NCI-H524 (cell line): ENCODE results near the gene CPSF3.
A peak's percentile ranks its signal among the peaks of the same experiment; 100 is the strongest.

Source experiments
- DNase-seq, 2 experiments: peaks; one replicate each; lab custom pipeline; 2025; lab: John Stamatoyannopoulos, UW

Gene CPSF3

DNA sequence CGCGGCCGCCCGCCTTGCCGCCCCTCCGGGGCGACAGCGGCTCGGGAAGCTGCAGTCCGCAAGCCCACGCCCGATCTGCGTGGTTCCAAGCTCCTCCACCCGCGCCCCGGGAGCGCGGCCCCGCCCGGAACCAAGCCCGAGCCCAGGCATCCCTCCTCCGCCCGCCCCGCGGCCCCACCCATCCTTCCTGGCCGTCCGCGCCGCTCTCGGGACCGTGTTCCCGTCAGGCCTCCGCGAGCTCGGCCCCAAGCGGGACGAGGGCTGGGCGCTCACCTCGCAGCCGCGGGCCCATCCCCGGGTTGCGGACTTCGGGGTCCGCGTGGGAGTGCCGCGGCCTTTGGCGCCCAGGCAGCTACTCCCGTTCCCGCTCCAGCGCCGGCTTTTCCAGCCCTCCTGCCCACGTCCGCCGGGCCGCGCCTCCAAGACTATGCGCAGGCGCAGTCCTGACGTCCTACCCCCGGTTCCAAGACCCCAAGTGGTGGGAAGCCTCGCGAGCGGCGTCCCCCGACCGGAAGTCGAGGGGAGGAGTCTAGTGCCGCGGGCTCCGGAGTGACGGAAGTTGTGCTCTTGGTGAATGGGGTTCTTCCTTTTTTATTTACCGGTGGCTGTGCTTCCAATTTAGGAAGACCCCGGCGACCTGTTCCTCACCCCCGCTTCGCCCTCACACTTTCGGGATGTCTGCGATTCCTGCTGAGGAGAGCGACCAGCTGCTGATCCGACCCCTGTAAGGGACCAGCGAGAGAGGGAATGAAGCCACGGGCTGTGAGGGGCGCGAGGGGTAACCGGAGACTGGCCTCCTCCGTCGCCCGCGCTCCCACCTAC, at the start of gene CPSF3, which contains the start of gene ITGB1BP1:
Gene CPSF3 (plus strand): TSS at position 555 of the 822 bp plus-strand sequence. CDS start 120 bp downstream, at position 675.
Gene ITGB1BP1 (minus strand): TSS at position 429 of the 822 bp plus-strand sequence. CDS start 4,831 bp downstream, outside the sequence.
- peak; percentile 98 to 99 for DNase-seq

DNA sequence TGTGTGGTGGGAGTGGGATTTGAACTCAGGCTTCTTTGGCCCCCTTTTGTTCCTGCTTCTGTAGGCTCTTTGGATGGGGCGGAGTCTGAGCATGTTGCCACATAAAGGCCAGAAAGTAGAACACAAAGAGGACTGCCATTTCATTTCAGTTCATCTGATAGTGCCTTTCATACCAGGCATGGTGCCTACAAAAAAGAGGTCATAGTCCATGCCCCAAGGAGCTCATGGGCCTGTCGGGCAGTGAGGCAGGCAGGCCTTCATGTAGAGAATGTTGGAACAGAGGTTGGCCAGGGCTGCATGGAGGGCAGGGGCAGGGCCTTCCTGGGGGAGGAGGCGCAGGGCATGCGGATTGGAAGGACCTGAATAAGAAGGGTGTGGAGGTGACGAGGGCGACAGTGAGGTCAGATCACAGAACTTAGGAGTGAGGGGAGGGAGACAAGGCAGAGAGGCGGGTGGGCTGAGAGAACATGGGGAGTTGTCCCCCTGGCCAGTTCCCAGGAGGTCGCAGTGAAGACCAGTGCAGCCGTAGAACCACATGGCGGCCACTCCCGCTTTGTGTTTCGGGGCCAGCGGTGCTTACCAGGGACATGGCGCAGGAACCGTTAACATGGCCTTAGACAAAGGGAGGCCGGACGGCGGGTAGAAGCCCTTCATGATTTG, 49.3 kb upstream of the CPSF3 start:
- DNase-seq = no peak

DNA sequence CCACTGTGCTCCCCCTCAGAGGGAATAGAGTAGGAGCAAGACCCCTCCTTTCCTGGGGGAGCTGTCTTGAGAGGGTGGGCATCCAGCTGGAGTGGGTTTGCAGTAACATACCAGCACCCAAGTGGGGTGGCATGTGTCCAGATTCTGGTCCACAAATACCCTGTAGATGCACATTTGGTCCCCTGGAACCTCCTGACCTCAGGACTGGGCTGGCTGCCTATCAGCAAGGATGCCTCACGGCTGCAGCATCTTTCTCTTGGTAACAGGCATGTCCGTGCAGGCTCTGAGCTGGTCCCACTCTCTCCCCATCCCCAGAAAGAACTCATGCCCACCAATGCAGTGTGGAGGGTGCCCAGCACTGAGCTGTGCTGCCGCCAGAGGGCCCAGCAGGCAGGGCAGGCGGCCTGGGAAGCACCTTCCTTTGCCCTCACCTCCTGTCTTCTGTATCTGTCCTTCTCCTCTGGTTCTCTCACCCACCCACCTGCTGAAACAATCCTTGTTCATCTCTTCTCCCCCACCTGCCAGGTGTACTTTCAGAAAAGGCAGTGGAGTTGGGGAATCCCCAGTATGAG, 47.5 kb upstream of the CPSF3 start:
- no peak for DNase-seq

DNA sequence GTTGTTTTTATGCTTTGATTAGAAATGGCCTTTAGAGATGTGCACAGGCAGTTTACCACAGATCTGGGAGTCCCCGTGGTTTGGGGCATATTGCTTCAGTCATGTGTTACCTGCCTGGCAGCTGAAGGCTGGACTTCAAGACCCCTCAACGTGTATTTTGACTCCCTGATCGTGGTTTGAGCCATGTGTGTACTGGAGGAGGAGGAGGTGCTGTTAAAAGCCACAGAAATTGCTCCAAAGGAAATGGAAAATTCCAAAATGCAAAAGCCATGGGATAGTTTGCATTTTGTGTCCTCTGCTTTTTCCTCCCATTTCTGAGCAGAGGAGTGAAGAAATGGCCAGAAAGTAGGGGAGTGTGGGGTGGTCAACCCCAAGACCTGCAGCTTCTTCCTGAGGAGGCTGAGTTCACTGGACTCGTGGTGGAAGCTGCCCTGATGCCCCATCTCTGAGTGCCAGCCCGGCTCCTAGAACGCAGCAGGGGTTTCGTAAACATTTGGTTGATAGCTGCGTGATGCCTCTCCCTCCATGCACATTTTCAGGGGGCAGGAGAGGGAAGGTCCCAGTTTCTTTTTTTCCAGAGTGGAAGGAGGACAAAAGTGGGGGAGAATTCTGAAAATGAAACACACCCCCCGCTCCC, 45.9 kb upstream of the CPSF3 start:
- DNase-seq = no peak

DNA sequence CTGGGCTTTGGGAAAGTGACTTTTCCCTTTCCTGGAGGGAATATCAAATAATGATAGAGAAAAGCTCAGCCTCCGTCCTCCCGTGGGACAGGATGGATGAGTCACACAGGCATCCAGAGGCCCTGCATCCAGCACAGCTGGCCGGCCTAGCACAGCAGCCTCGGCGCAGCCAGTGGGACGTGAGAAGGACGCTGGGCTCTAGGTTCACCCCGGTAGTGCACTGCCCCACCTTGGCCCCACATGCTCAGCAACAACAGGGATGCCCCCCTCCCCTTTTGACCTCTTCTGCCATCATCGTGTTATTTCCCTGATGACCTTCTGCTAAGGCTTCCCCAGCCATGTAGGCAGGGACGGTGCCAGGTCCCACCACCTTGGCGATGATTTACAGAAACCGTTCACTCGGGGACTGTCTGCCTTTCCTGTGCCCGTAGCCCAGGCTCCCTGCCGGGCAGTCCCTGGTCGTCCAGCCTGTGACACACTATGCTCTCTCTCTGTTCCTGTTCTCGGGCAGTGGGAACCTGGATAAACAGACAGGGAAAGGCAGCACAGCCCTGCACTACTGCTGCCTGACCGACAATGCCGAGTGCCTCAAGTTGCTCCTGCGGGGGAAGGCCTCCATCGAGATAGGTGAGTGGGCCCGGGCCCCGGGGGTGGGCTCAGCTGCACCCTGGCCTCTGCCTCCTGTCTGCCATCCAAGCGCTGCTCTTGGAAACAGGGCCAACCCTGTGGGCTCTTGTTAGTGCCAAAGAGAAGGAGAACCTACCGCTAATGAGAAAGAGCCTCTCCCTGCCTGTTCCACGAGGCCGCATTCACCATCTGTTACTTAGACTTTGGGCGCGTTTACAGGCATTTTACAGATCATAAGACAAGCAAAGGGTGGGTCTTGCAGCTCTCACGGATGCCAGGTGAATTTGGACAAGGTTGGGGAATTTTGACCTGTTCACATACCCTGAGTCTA, 44.7 kb upstream of the CPSF3 start:
- DNase-seq = peak; percentile 43 to 72

DNA sequence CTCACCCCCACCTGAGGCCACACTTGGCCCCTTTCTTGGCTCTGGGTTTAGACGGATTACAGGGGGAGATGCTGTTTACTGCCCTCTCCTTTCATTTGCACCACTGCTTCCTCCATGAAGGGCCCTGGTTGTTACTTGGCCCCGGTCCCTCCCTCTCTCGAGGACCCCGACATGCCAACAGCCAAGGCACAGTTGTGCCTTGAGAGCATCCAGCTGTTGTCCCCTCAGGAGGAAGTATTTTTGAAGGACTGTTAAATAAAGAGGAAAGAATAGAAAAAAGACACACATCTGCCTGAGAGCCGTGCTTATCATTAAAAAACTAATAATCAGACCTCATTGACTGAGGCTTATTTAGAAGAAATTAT, 44.1 kb upstream of the CPSF3 start:
- no peak for DNase-seq

DNA sequence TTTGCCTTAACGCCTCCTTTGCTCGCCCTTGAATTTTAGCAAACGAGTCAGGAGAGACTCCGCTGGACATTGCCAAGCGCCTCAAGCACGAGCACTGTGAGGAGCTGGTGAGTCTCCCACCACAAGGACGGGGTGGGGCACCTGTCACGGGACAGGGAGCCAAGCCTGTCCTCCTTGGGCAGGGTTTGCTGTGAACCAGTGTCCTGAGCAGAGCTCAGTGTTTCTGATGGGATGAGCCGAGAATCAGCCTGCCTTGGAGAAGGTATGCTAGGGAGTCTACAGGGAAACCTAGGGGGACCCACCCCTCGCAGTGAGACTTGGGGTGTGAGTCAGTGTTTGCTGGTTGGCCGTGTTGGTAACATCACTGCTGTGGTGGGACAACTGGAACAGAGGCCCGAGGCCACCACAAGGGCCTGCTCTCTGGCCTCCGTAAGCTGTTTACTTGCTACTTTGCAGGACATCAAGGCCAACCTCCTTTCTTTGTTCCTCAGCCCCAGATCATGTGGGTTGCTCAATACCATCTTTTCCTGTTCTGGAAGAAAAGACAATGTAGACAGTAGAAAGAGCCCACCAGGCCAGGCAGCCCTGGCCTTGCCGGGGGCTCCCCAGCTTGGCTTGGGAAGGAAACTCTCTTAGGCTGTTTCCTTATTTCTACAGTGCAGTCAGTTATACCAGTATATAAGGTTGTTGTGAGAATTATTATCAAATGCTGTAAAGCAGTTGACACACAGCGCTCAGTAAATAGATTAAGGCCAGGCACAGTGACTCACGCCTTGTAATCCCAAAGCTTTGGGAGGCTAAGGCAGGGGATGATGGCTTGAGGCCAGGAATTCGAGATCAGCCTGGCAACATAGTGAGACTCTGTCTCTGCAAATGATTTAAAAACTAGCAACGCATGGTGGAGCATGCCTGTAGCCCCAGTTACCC, 42.5 kb upstream of the CPSF3 start:
- no peak for DNase-seq

DNA sequence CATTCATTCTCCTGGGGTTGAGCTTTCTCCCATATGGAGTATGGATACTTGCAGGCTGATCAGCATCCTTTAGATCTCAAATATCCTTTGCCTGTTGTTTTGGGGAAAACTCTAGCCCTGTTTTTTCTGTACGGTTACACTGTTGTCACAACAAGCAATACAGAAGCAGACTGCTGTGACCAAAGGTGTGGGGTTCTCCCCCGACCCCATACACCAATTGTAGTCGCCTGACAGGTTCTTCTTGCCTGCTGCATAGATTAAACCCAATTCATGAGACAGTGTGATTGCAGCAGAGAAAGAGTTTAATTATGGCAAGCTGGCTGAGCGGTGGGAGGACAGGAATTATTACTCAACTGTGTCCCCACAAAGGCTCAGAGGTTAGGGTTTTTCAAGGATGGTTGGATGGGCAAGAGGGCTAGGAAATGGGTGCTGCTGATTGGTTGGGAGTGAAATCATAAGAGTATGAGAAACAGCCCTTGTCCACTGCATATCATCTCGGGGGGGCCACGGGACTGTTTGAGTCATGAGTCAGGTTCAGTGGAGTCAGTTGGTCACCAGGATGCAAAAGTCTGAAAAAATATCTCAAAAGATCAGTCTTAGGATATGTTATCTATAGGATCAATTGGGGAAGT, 40.7 kb upstream of the CPSF3 start:
- DNase-seq = no peak

DNA sequence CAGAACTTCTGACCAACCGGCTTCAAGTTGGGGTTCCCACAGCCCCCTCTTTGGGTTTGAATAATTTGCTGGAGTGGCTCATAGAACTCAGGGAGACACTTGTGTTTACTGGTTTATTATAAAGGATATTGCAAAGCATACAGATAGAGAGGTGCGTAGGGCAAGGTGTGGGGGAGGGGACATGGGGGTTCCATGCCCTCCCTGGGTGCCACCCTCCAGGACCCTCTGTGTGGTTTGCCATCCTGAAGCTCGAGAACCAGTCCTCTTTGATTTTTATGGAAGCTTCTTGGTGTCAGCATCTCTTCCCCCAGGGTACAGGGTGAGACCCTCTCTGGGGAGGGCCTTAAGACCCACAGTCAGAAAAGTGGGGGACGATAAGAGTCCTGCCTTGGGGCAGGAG, 38.9 kb upstream of the CPSF3 start:
- DNase-seq = no peak

DNA sequence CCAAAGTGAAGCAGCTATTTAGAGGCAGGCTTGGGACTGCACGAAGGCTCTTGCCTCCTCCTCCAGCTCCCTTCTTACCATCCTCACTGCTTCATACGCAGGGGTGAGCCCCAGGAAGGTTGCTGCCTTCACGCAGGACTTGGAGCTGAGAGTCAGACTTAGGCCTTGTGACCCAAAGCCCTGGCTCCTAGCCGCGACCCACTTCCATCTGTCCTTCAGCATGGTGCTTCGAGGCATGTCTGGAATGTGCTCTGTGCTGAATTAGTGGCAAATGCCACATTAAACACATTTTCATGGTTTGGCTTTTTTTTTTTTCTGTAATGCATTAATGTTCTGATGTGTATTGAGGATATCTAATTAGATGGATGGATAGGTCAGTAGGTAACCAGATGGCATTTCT, 37.6 kb upstream of the CPSF3 start:
- DNase-seq = no peak

DNA sequence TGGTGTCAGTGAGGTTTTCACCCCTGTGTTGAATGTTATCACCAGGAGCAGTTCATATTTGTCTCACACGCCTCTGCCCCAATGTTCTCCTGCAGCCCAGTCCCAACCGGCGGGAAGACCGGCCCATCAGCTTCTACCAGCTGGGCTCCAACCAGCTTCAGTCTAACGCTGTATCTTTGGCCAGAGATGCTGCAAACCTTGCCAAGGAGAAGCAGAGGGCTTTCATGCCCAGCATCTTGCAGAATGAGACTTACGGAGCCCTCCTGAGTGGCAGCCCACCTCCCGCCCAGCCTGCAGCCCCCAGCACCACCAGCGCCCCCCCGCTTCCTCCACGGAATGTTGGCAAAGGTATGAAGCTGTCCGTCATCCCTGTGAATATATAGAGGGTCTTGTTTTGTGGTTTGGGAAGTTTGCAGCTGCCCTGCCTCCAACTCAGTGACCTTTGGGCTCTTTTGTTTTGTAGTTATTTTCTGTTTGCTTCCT, 35.2 kb upstream of the CPSF3 start:
- no peak for DNase-seq

DNA sequence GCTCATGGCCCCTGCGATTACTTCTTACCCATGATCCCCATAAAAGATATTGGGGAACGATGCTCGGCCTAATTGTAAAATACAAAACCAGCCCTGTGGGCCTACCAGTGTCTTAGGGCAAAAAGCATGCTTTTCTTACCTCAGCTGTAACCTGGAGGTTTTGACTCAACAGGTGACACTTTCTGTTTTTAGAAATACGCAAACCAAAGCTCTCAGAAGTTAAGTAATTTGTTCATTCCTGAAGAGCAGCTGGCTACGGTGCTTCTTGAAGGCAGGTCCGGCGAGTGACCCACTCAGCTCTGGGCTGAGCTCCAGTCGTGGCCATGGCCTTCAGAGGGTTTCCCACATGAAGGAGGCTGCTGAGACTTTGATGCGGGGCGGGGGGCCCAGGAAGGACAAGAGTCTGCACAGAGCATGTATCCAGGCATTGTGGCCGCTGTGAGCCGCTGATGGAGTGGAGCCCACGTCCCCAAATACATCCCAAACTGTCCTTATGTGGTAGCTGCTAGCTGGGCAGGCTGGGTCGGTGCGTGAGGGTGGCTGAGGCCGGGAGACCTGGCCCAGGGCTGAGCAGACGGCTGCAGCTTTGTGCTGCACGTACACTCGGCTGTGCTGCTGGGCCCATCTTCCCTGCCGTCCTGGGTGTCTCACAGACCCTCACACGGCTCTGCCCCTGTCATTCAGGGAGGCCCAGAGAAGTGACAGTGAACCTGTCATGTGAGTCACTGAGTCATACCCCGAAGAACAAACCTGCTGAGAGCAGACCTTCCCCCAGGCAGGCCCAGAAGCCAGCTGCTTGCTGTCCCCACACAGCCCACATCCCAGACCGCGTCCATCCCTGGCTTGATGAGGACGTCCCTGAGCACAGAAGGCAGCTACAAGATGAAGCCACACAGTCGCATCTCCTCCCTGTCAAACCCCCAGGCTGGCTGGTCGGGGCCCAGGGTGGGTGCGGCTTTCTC, 34.2 kb upstream of the CPSF3 start:
- no peak for DNase-seq

DNA sequence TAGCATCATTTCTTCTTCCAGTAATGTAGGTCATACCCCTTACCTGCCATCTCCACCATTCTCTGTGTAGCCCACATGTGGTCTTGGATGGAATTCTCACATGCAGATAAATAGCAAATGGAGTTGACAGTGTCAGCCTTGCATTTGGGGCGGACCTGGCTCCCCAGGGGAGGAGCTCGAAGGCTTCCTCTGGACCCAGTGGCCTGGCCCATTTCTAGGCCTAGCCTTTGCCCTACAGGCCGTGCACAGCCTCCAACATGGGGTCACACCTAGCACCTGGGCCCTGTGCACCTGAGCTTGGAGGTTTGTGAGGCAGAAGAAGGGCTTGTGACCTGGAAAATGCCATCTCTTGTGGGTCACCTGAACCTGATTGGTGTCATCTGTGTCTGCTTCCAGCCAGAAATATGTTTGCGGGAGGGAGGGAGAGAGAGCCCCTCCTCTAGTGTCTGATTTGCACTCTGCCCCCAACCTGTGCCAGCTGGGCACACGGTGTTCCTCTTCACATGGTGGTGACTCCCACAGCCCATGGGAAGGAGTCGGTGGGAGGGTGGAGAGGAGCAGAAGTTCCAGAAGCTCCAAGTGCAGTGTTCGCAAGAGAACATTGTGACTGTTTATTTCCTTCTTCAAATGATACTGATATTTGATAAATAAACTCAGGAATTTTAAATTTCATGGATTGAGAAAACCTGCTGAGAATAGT, 33.2 kb upstream of the CPSF3 start:
- no peak for DNase-seq

DNA sequence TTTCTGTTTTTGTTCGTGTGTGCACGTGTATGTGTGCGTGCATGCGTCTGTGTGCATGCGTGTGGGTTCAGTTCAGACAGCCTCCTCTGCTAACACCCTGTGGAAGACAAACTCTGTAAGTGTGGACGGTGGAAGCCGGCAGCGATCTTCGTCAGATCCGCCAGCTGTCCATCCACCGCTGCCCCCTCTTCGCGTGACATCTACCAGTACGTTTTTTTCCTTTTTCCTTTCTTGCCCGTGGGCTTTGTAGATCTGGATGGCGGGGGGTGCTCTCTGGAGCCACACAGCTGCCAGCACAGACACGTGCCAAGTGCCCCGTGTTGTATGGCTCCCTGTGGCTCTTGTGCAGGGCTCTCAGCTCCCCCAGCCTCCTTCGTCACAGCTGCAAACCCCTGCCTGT, 32.5 kb upstream of the CPSF3 start:
- DNase-seq = no peak

DNA sequence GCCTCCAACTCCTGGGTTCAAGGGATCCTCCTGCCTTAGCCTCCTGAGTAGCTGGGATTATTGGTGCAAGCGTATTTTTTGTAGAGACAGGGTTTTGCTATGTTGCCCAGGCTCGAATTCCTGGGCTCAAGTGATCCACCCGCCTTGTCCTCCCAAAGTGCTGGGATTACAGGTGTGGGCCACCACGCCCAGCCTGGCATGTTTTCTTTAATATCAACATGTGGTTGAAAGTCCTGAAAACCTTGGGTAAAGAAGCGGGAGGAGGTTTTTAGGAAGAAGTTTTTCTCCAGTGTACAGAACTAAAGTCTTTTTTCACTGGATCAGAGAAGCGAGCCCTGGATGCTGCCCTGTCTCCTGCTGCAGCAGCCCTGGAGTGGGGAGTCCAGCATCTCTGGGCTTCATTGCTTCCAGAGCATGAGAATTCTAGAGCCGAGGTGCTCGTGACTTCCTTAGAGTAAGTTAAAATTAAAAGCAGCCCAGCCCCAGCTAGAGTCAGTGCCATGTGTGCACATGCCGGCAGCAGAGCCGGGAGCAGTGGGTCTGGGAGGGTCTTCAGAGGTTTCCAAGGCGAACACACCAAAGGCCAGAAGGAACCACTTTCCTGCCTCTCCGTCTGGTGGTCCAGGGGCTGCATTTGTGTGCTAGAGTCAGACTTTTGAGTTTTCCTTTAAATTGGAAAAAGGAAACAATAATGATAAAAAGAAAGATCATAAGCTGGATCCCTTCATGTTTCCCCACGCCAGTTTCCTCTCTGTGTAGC, 31.3 kb upstream of the CPSF3 start:
- no peak for DNase-seq

DNA sequence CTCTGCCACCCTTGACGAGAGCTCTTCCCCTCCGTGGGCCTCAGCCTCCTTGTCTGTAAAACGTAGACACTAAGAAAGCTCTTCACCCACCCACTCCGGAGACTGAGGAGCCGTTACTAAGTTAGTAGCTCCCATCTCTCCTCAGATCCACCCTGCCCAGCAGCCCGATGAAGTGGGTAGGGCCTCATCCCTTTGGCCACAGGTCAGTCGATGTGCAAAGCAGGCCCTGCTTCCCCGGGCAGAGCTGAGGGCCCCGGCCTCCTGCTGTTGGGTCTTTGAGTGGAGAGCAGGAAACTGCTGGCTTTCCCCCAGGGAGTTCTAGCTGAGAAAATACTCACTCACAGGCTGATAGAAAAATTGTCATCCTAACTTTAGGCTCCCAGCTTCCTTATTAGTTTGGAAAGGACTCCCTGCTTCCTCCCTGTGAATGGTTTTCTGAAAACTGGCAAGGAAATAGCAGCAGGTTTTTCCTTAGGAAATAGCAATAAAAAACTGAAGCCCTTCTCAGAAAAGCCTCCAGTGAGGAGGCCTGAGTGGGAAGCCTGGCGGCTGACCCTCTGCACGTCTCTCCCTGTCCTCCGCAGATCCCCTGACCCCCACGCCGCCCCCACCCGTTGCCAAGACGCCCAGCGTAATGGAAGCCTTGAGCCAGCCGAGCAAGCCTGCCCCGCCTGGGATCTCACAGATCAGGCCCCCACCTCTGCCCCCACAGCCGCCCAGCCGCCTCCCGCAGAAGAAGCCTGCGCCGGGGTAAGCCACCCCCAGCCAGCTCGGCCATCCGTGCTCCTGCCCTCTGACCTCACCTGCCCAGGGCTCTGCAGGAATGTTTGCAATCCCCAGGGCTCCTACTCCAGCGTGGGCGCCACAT, 30.3 kb upstream of the CPSF3 start:
- no peak for DNase-seq
